HG02981 (cell line): ENCODE results near the gene RB1.

Experiments
- ATAC-seq: cut with Tn5 transposase; IDR thresholded peaks from one replicate; pipeline ENCODE4 v1.9.1; 2021; ENCODE audit warnings: mild to moderate bottlenecking, moderate library complexity; ENCODE audit not compliant: unreplicated experiment

Gene RB1

DNA sequence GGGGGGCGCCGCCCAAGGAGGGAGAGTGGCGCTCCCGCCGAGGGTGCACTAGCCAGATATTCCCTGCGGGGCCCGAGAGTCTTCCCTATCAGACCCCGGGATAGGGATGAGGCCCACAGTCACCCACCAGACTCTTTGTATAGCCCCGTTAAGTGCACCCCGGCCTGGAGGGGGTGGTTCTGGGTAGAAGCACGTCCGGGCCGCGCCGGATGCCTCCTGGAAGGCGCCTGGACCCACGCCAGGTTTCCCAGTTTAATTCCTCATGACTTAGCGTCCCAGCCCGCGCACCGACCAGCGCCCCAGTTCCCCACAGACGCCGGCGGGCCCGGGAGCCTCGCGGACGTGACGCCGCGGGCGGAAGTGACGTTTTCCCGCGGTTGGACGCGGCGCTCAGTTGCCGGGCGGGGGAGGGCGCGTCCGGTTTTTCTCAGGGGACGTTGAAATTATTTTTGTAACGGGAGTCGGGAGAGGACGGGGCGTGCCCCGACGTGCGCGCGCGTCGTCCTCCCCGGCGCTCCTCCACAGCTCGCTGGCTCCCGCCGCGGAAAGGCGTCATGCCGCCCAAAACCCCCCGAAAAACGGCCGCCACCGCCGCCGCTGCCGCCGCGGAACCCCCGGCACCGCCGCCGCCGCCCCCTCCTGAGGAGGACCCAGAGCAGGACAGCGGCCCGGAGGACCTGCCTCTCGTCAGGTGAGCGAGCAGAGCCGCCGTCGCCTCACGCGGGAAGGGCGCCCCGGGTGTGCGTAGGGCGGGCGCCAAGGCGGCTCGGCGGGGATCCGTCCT lies at the start of gene RB1:
TSS of gene RB1 (plus strand) at position 393 of the 784 bp plus-strand sequence. CDS start at position 555, 162 bp downstream.
- ATAC-seq, result peak; percentile 73

DNA sequence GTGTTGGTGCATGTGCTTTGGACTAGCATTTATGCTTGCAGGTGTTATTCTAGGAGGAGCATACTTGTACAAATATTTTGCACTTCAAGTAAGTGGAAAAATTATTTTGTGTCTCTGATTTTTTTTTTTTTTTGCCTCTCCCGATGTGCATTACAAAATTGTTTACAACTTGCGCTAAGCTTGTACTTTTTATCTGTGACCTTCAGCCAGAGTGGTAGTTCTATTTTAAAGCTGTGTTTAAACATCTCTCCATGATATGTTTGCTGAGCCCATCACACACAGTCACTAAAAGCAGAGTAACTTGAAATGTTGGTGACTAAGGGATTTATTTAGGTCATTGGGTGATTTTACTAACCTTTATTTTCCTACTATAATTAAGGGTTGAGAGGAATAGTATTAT lies 49.7 kb upstream of the RB1 start:
- ATAC-seq, result no peak

DNA sequence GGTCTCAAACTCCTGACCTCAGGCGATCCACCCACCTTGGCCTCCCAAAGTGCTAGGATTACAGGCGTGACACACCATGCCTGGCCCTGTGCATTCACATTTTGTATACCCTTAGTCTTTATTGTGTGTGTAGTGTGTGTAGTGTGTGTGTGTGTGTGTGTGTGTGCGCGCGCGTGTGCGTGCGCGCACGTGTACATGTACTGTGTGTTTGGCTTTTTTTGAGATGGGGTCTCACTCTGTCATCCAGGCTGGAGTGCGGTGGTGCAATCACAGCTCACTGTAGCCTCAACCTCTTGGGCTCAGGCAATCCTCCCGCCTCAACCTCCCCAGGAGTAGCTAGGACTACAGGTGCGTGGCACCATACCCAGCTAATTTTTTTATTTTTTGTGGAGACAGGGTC lies 48.5 kb upstream of the RB1 start:
- ATAC-seq, result no peak

DNA sequence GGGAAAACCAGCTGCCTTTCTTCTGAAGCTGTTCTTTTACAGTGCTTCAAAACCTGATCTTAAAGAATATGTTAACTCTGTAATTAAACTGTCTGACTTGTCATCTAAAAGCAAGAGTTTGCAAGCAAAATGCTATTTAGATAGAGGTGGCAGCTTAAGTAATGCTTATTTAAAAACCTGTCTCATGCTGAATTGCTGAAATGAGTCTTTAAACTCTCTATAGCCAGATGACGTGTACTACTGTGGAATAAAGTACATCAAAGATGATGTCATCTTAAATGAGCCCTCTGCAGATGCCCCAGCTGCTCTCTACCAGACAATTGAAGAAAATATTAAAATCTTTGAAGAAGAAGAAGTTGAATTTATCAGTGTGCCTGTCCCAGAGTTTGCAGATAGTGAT lies 47.6 kb upstream of the RB1 start:
- no peak for ATAC-seq

DNA sequence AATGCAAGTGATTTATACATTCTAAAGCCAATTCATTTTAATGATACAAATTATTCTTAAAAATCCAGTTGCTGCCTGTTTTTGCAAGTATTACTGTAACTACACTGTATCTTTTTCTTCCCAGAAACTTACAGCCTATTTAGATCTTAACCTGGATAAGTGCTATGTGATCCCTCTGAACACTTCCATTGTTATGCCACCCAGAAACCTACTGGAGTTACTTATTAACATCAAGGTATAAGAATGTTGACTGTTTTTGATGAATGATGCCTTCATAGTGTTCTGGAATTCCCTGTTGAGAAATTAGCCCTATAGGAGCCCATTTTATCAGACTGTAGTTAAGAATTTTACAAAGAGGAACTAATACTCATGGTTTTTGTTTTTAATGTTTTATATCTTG lies 45.5 kb upstream of the RB1 start:
- no peak for ATAC-seq

DNA sequence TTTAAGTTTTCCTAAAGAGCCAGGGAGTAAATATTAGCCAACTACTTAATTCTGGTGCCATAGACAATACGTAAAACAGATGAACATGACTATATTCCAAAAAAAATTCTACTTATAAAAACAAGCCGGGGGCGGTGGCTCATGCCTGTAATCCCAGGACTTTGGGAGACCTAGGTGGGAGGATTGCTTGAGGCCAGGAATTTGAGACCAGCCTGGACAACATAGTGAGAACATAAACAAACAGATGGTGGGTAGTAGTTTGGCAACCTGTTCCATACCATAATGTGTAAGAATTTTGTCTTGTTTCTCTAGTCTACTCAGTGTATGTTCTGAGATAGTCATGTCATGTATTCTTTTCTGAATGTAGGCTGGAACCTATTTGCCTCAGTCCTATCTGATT lies 45.1 kb upstream of the RB1 start:
- no peak for ATAC-seq

DNA sequence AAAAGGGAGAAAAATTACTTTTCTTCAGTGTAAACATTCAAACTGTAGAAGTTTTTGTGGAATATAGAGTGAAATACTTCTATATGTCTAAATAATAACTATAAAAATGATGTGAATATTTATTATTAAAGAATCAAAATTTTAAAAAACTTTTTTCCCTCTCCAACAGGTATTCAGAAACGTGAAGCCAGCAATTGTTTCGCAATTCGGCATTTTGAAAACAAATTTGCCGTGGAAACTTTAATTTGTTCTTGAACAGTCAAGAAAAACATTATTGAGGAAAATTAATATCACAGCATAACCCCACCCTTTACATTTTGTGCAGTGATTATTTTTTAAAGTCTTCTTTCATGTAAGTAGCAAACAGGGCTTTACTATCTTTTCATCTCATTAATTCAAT lies 42.6 kb upstream of the RB1 start:
- ATAC-seq, result no peak

DNA sequence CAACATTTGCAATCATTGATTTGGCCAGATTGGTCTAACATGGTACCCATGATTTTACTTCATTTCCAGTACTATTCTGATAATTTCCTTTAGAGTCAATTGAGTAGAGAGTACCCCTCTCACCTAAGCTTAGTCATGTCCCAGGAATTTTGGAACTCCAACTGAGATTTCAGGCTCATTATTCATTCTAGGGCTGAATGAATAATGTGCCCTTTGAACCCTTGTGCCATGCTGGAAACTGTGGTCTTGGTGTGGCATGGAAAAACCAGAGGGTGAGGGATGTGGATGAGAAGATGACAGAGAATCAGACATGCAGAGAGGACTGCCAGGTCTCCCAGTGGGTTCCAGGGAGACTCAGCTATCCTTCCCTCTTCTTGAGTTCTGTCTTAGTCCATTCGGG lies 40.4 kb upstream of the RB1 start:
- ATAC-seq, result no peak

DNA sequence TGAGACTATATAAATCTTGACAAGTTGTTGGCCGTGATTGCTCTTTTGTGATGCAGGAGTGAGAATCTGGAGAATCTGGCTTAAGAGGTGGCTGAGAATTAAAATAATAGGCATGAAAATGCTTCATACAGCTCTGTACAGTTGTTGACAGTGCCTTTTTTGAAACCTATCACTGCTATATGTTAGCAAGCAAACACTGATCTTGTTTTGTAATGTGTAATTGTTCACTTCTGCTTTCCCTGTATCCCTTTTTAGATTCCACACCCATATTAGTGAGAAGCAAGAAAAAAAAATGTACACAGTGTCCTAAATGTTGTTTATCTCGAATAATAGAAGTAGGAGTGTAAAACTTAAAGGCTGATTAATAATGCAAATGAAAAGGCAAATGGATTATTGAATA lies 39.5 kb upstream of the RB1 start:
- ATAC-seq, result no peak

DNA sequence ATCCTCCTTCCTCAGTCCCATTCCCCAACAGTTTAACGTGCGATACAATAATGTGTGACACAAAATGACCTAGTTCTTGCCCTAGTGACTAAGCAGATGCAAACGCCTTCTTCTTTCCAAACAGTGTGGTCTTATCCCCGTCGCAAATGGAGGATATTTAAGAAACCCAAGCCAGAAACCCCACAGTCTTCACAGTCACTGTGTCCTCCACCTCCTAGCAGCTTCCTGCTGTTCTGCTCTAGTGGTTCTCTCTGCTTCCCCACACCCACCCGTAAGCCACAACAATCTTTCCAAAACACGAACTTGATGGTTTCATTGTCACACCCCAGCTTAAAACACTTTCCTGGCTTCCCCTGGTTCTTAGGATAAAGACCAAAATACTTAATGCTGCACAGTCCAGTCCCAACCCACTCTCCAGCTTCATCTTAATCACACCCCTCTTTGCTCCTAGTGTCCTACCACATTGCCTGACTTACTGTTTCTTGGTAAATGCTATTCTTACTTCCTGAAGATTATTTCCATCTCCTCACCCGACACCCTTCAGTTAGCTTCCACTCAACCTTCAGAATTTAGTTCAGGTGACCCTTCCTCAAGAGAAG lies 38.2 kb upstream of the RB1 start:
- ATAC-seq, result no peak

DNA sequence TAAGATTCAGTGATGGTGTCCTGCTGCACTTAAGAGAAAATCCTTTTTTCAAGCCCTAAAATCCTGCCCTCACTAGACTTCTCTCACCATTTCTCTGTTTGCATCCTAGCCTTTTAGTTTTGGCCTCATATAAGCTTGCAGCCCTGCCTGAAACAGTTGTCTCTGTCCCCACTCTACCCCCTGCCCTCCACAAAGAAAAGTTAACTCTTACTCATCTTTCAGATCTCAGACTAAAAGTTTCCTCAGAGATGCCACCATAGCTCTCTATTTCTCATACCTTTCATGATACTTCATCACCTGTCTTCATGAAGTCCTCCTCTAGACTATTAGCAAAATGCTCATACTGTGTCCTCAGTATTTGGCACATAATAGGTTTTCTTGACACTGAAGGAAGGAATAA lies 37.4 kb upstream of the RB1 start:
- no peak for ATAC-seq

DNA sequence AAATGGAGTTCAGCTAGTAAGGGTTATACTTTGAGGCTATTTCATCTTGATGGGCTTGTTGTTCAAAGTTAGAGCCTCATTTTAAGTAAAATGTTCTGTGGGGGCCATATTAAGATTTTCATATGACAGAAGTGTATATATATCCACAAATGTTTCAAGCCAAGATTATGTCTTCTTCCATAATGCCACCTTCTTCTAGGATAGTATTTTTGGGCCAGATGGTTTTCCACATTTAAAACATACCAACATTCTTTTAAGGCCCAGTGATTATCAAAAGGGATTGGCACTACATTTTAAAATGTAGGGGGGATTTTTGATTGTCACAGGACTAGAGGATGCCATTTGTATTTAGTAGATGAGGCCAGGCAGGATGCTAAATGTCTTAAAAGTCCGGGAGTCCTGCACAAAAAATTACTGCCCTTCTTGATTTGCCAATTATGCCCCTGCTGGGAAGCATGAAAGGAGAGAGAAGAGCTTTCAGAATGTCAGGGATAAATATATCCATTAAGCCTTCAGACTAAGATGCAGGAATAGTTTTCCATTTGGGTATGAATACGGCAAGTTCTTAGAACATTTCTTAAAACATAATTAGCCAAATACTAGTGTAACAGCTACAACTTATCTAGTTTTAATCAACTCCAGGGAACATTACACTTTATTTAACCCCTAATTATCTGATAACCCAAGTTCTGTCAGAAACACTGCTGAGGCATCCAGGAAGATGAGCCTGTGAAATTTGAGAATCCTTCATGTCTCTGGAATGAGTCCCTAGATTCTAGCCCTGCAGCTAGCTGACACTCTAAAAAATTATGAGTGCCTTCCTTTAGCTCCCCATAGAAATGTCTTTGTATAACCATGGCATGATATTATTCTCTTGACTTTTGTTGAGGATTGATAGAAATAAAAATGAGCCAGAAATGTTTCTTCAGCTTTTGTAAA lies 36.6 kb upstream of the RB1 start:
- no peak for ATAC-seq

DNA sequence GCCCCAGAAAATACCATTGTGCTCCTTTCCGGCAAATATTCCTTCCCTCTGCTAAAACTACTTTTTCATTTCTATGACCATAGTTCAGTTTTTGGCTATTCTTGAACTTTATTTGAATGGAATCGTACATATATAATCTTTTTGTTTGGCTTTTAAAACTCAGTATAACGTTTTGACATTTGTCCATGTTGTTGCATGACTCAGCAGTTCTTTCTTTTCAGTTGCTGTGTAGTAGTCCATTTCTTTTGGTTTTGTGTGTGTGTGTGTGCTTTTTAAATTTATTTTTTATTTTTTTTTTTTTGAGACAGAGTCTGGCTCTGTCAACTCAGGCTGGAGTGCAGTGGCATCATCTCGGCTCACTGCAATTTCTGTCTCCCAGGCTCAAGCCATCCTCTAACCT lies 35.5 kb upstream of the RB1 start:
- no peak for ATAC-seq

DNA sequence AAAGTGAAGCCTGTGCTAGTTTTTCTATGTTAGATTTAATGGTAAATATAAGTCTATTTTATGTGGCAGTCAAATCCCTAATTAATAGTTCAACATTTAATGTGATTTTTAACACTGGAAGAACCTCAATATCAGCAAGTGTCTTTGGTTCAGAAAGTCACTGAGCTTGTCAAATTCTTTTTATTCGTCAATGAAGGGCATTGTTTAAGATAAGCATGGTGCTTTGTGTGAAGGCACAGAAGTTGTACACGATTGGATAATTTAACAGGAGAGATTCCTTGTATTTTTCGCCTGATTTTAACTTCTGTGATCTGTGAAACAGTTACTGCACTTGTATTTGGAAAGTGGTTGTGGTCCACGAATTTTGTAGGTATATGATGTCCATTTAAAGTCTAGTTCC lies 30.2 kb upstream of the RB1 start:
- ATAC-seq, result no peak

DNA sequence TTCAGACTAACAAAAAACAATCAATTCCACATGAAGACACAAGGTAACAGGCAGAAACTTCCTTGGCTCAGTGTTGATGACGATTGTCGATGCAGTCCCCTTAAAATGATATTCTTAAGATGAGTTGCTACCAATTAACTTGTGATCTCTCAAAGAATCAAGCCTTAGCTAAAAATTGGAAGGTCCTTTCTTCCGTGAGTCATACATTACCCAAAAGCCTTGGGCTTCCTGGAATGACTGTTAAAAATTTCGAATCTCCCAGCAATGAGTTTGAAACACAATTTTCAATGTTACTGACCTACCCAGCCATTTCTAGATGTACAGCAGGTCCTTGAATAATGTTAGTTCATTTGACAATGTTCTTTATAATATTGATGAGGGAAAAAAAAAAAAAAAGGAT lies 28.0 kb upstream of the RB1 start:
- no peak for ATAC-seq

DNA sequence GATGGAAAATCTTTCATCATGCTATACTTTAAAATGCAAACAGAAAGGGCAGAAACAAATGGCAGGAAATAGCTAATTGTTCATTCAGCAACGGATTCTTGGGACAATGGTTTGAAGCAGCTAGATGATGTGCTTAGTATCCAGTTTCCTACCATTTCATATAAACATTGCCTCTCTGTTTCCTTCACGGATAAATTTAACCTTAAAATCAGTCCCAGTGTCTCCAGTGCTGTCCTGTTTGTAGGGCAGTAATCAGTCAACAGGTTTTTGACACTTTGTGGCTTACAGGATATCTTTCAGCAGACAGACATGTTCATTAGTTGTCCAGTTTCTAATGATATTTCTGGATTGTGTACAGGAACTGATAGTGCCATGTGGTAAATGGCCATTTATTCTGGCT lies 24.7 kb upstream of the RB1 start:
- no peak for ATAC-seq

DNA sequence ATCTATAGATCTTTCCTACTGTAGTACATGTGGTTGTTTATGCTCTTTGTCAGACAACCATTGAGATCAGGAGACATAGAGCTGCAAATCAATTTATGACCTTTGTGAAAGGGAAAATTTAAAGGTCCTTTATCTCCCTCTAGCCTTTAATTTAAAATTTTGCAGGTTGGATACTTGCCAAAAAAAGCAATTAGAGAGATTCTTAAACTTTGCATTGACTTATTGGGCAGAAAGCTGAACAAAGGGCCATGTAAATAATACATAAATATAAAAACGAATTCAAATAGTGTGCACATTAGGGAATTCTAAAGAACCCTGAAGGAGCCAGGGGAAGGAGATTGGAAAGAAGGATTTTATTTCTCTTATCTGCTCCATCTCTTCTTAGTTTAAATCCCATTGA lies 22.0 kb upstream of the RB1 start:
- ATAC-seq, result no peak

DNA sequence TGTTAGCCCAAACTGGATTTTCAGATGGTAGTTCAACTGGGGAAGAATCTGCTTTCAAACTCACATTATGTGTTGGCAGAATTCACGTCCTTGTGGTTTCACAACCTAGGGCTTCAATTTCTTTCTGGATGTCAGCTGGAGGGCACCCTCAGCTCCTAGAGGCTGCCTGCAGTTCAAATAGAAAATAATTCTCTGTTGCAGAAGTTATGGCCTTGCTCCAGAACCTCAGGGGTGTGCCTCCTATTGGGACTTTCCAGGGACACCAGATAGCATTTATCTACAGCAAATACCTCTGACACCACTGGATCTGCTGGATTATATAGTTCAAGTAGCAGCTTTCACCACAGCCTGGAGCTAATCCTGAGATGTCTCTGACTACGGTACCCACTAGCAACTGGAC lies 11.8 kb upstream of the RB1 start:
- ATAC-seq, result no peak

DNA sequence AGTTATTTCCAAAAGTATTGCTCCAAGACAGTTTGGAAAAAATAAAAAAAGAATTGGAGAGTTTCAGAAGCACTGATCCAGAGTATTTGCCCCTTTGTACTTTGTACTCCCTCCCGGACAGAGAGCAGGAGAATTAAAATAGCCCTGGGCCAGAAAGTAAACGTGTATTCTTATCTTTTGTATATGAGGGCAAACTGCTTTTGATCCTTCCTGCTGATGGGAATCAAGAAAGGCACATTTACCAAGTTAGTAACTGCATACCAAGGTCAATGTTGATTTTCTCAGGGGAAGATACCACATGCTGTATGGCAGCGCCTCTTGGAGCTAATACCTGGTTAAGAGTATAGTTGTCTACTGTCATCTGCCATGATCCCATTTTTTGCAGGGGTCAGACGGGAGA lies 10.9 kb upstream of the RB1 start:
- ATAC-seq, result no peak

DNA sequence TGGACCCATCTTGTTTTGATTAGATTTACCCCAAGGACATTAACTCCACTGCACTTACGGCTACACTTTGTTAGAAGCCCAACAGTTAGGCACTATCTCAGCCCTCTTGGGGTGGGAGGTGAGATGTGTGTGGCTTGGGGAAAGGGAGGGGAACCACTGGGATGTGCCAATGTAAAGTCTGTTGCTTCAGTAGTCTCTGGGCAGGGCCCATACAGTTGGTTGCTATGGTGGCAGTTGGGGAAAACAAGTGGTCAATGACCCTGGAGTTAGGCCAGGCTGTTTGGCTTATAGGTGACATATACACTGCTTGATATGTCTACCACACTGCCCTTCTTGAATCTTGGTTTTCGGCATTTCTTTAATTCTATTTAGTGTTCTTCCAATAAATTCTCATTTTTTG lies 8.9 kb upstream of the RB1 start:
- ATAC-seq, result no peak

DNA sequence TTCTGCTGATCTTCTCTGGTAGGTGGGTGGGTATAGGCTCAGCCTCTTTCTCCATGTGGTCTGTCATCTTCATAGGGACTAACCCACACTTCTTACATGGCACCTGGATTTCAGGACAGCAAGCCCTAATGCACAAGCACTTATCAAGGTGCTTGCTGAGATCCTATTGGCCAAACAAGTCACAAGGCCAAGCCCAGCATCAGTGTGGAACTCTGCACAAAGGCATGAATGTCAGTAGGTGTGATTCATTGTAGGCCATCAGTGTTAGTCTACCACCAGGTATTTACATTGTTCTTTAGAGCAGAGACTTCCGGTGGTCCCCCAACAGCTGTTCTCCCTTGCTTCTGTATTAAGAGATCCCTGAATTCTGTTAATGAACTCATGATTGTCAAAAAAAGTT lies 8.3 kb upstream of the RB1 start:
- ATAC-seq, result no peak

DNA sequence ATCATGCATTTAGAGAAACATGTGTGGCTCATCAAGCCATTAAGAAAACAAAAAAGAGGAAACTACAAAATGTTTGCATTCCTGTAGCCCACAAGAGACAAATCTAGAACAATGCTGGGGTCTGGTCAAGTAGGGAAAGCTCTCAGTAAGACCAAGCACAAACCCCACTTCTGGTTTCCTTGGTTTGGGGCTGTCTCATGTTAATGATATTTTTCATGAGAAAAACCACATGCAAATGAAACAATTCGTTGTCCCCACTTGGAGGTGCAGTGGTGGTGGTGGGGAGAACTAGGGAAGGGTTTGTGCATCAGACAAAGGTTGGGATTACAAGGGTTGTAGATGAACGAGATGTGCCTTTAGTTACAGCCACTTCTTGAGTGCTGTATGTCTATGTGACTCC lies 7.0 kb upstream of the RB1 start:
- ATAC-seq, result peak; percentile 75
